G401 (cell line): ENCODE data around the gene PRXL2B. TPM values are rescaled to one million over a fixed set of nuclear protein-coding genes. Genes with fewer than 3 reads are reported as not detected.
A peak's percentile ranks its signal among the peaks of the same experiment; 100 is the strongest.
"Not testable (repeated sequence)": the region's sequence is repeated elsewhere in the genome, so short reads cannot be mapped to it uniquely, and the experiment has no call there.

Experiments used
- DNase-seq: peaks from one replicate; pipeline ENCODE4 v3.0.0-alpha.2; 2015; ENCODE audit warnings: low spot score
- in situ Hi-C: cut with HindIII; loops from 2 replicates; pipeline ENCODE4 v1.10.0; 2016; ENCODE audit warnings: low sequenced_read_pairs, mixed read lengths
- total RNA-seq: library from RNA; depleted of rRNA; stranded (reverse); fragments of >200 nt; shearing (Covaris generic); gene quantifications from 2 replicates; pipeline ENCODE4 v1.2.3, GENCODE V29; 2014

PRXL2B gene
- total RNA-seq, 1 experiment from 2014 or later = 26.9 TPM

GRCh38 chr1:2561898-2562895, 24.4 kb upstream of the PRXL2B start:
- in situ Hi-C loops = no loop called here
- DNase-seq = no peak

GRCh38 chr1:2563205-2563604, 23.4 kb upstream of the PRXL2B start:
- no peak for DNase-seq

GRCh38 chr1:2564006-2564814, 22.4 kb upstream of the PRXL2B start:
- in situ Hi-C loops = no loop called here
- DNase-seq = no peak

More at GRCh38 chr1:2563205-2563604, 23.4 kb upstream of the PRXL2B start:
- in situ Hi-C loops = no loop called here

GRCh38 chr1:2564815-2565374, 21.7 kb upstream of the PRXL2B start:
- no peak for DNase-seq
- in situ Hi-C loops = no loop called here

GRCh38 chr1:2566101-2567045, 20.2 kb upstream of the PRXL2B start:
- in situ Hi-C loops = no loop called here
- DNase-seq = no peak

GRCh38 chr1:2567083-2567679, 19.4 kb upstream of the PRXL2B start:
- no peak for DNase-seq
- in situ Hi-C loops = no loop called here

GRCh38 chr1:2568187-2568816, 18.3 kb upstream of the PRXL2B start:
- DNase-seq, in situ Hi-C loops: not testable (repeated sequence)

GRCh38 chr1:2569060-2569459, 17.5 kb upstream of the PRXL2B start:
- no peak for DNase-seq
- in situ Hi-C loops = no loop called here

GRCh38 chr1:2569703-2570102, 16.9 kb upstream of the PRXL2B start:
- in situ Hi-C loops = not testable (repeated sequence)

GRCh38 chr1:2570332-2570731, 16.2 kb upstream of the PRXL2B start:
- peak; percentile 39 for DNase-seq
- in situ Hi-C loops = no loop called here

More at GRCh38 chr1:2569703-2570102, 16.9 kb upstream of the PRXL2B start:
- DNase-seq = not testable (repeated sequence)

GRCh38 chr1:2571348-2571747, 15.2 kb upstream of the PRXL2B start:
- DNase-seq = no peak
- in situ Hi-C loops = no loop called here

GRCh38 chr1:2573250-2573920, 13.2 kb upstream of the PRXL2B start:
- no peak for DNase-seq
- in situ Hi-C loops = no loop called here

- in situ Hi-C loops = no loop called here
- DNase-seq = no peak
Observed at GRCh38 chr1:2574350-2574749, 12.2 kb upstream of the PRXL2B start.

GRCh38 chr1:2575801-2576663, 10.5 kb upstream of the PRXL2B start:
- in situ Hi-C loops = no loop called here
- DNase-seq = no peak

GRCh38 chr1:2577565-2578075, 9.0 kb upstream of the PRXL2B start:
- in situ Hi-C loops, DNase-seq: not testable (repeated sequence)

- in situ Hi-C loops = no loop called here
- DNase-seq = no peak
Observed at GRCh38 chr1:2578758-2579118, 7.8 kb upstream of the PRXL2B start.
